ENCODE results near the gene AOPEP.

The AOPEP gene

DNA sequence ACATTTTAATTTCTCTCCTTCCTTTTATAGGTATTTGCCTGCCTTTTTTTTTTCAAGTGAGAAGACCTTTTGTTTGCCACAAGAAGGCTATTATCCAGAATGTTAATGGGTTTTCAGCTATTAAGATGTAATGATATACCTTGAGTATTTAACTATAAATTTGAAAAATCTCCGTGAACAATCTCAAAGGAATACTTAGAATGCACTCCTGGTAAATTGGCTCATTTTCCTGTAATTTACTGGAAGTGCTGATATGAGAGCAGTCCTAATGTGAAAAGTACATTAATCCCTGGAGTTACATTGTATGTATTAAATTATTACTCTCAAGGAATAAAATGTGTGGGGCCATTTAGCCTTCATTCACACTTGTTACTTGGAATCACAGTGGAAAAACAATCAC lies 32.4 kb downstream of the AOPEP start:
- CTCF ChIA-PET = no interaction called here
- POLR2A ChIA-PET = no interaction called here

GRCh38 chr9:94760010-94760409 lies 33.5 kb downstream of the AOPEP start:
- Histone ChIP-seq H3K4me1 (ENCODE audit: control extremely low read depth in 1 of 4, control insufficient read depth in 4 of 4, insufficient read depth in 4 of 4, low read length in 3 of 4) (no peaks in the 10 kb centered on the region), H3K27ac (ENCODE audit: insufficient read depth in 1 of 2, low read depth in 1 of 2, low read length in 2 of 2, poor library complexity in 1 of 2, severe bottlenecking in 2 of 2) (no peak overlapping the region), H3K4me3 (ENCODE audit: control insufficient read depth in 1 of 7, extremely low read depth in 1 of 7, insufficient read depth in 4 of 7, low read depth in 2 of 7, low read length in 6 of 7) (no peak overlapping the region), H3K9me3 (ENCODE audit: control extremely low read depth in 1 of 5, control insufficient read depth in 4 of 5, insufficient read depth in 2 of 5, low read depth in 1 of 5, low read length in 4 of 5) (no peaks in the 10 kb centered on the region), H3K27me3 (replicated peaks in 2 of 5; ENCODE audit: control insufficient read depth in 4 of 5, insufficient read depth in 5 of 5, low read length in 4 of 5) (no peaks in the 10 kb centered on the region), H3K36me3 (ENCODE audit: control insufficient read depth in 4 of 4, insufficient read depth in 4 of 4, low read length in 3 of 4) (peaks cover 6 to 14% (median 12%) of the 10 kb centered on the region in 4 experiments)
- ChIA-PET CTCF (interaction anchor here (1.0 kb wide), 1 partner anchor 13 kb away, joined by 3 read pairs; no protein-coding TSS in a partner anchor), POLR2A (no interaction called here)
- 97% methylated on average over 7 of the region's 7 CpGs for WGBS (ENCODE audit: insufficient coverage)
- DNase-seq = no peak

More for the DNA sequence above, 32.4 kb downstream of the AOPEP start:
- H3K9me3 ChIP-seq (ENCODE audit: control extremely low read depth in 1 of 5, control insufficient read depth in 4 of 5, insufficient read depth in 2 of 5, low read depth in 1 of 5, low read length in 4 of 5) = no peaks in the 10 kb centered on the region
- no CpG with 5 or more reads among the region's 1 CpG for WGBS (ENCODE audit: insufficient coverage)
- DNase-seq = no peak
- no peak overlapping the region for H3K27ac ChIP-seq (ENCODE audit: insufficient read depth in 1 of 2, low read depth in 1 of 2, low read length in 2 of 2, poor library complexity in 1 of 2, severe bottlenecking in 2 of 2)
- H3K4me3 ChIP-seq (ENCODE audit: control insufficient read depth in 1 of 7, extremely low read depth in 1 of 7, insufficient read depth in 4 of 7, low read depth in 2 of 7, low read length in 6 of 7) = no peak overlapping the region
- no peaks in the 10 kb centered on the region for H3K27me3 ChIP-seq (replicated peaks in 2 of 5; ENCODE audit: control insufficient read depth in 4 of 5, insufficient read depth in 5 of 5, low read length in 4 of 5)
- H3K36me3 ChIP-seq (ENCODE audit: control insufficient read depth in 4 of 4, insufficient read depth in 4 of 4, low read length in 3 of 4) = peaks cover 6 to 14% (median 12%) of the 10 kb centered on the region in 4 experiments
- H3K4me1 ChIP-seq (ENCODE audit: control extremely low read depth in 1 of 4, control insufficient read depth in 4 of 4, insufficient read depth in 4 of 4, low read length in 3 of 4) = no peaks in the 10 kb centered on the region

GRCh38 chr9:94760660-94761059 lies 34.2 kb downstream of the AOPEP start:
- H3K4me3 ChIP-seq (ENCODE audit: control insufficient read depth in 1 of 7, extremely low read depth in 1 of 7, insufficient read depth in 4 of 7, low read depth in 2 of 7, low read length in 6 of 7) = no peak overlapping the region
- ChIA-PET CTCF (interaction anchor here (1.0 kb wide), 1 partner anchor 13 kb away, joined by 3 read pairs; no protein-coding TSS in a partner anchor), POLR2A (no interaction called here)
- H3K27me3 ChIP-seq (replicated peaks in 2 of 5; ENCODE audit: control insufficient read depth in 4 of 5, insufficient read depth in 5 of 5, low read length in 4 of 5) = no peaks in the 10 kb centered on the region
- no peaks in the 10 kb centered on the region for H3K4me1 ChIP-seq (ENCODE audit: control extremely low read depth in 1 of 4, control insufficient read depth in 4 of 4, insufficient read depth in 4 of 4, low read length in 3 of 4)
- H3K36me3 ChIP-seq (ENCODE audit: control insufficient read depth in 4 of 4, insufficient read depth in 4 of 4, low read length in 3 of 4) = peaks cover 6 to 14% (median 12%) of the 10 kb centered on the region in 4 experiments
- WGBS (ENCODE audit: insufficient coverage) = 97% methylated on average over 4 of the region's 5 CpGs
- H3K27ac ChIP-seq (ENCODE audit: insufficient read depth in 1 of 2, low read depth in 1 of 2, low read length in 2 of 2, poor library complexity in 1 of 2, severe bottlenecking in 2 of 2) = no peak overlapping the region
- no peak for DNase-seq
- no peaks in the 10 kb centered on the region for H3K9me3 ChIP-seq (ENCODE audit: control extremely low read depth in 1 of 5, control insufficient read depth in 4 of 5, insufficient read depth in 2 of 5, low read depth in 1 of 5, low read length in 4 of 5)

- Histone ChIP-seq H3K27me3 (replicated peaks in 2 of 5; ENCODE audit: control insufficient read depth in 4 of 5, insufficient read depth in 5 of 5, low read length in 4 of 5) (no peaks in the 10 kb centered on the region), H3K4me3 (ENCODE audit: control insufficient read depth in 1 of 7, extremely low read depth in 1 of 7, insufficient read depth in 4 of 7, low read depth in 2 of 7, low read length in 6 of 7) (no peak overlapping the region), H3K4me1 (ENCODE audit: control extremely low read depth in 1 of 4, control insufficient read depth in 4 of 4, insufficient read depth in 4 of 4, low read length in 3 of 4) (no peaks in the 10 kb centered on the region), H3K36me3 (ENCODE audit: control insufficient read depth in 4 of 4, insufficient read depth in 4 of 4, low read length in 3 of 4) (peaks cover 6 to 14% (median 12%) of the 10 kb centered on the region in 4 experiments), H3K27ac (ENCODE audit: insufficient read depth in 1 of 2, low read depth in 1 of 2, low read length in 2 of 2, poor library complexity in 1 of 2, severe bottlenecking in 2 of 2) (no peak overlapping the region), H3K9me3 (ENCODE audit: control extremely low read depth in 1 of 5, control insufficient read depth in 4 of 5, insufficient read depth in 2 of 5, low read depth in 1 of 5, low read length in 4 of 5) (no peaks in the 10 kb centered on the region)
- no peak for DNase-seq
- ChIA-PET CTCF (no interaction called here), POLR2A (no interaction called here)
- 94% methylated on average over 2 of the region's 4 CpGs for WGBS (ENCODE audit: insufficient coverage)
Measured at GRCh38 chr9:94761481-94761880, 35.0 kb downstream of the AOPEP start.

- POLR2A ChIA-PET = no interaction called here
- peaks cover 0 to 3% (median 0%) of the 10 kb centered on the region in 4 experiments for H3K36me3 ChIP-seq (ENCODE audit: control insufficient read depth in 4 of 4, insufficient read depth in 4 of 4, low read length in 3 of 4)
- CTCF ChIA-PET = interaction anchor here (1.0 to 1.3 kb wide), 2 partner anchors 16 to 150 kb away, joined by 3 read pairs; no protein-coding TSS in a partner anchor
- no peaks in the 10 kb centered on the region for H3K4me1 ChIP-seq (ENCODE audit: control extremely low read depth in 1 of 4, control insufficient read depth in 4 of 4, insufficient read depth in 4 of 4, low read length in 3 of 4)
- H3K27me3 ChIP-seq (replicated peaks in 2 of 5; ENCODE audit: control insufficient read depth in 4 of 5, insufficient read depth in 5 of 5, low read length in 4 of 5) = no peaks in the 10 kb centered on the region
- WGBS (ENCODE audit: insufficient coverage) = 95% methylated on average over 4 of the region's 9 CpGs
- DNase-seq = no peak
- no peaks in the 10 kb centered on the region for H3K9me3 ChIP-seq (ENCODE audit: control extremely low read depth in 1 of 5, control insufficient read depth in 4 of 5, insufficient read depth in 2 of 5, low read depth in 1 of 5, low read length in 4 of 5)
- H3K4me3 ChIP-seq (ENCODE audit: control insufficient read depth in 1 of 7, extremely low read depth in 1 of 7, insufficient read depth in 4 of 7, low read depth in 2 of 7, low read length in 6 of 7) = no peak overlapping the region
- no peak overlapping the region for H3K27ac ChIP-seq (ENCODE audit: insufficient read depth in 1 of 2, low read depth in 1 of 2, low read length in 2 of 2, poor library complexity in 1 of 2, severe bottlenecking in 2 of 2)
Measured at GRCh38 chr9:94767331-94768072, 41.0 kb downstream of the AOPEP start.

- no peaks in the 10 kb centered on the region for H3K4me1 ChIP-seq (ENCODE audit: control extremely low read depth in 1 of 4, control insufficient read depth in 4 of 4, insufficient read depth in 4 of 4, low read length in 3 of 4)
- WGBS (ENCODE audit: insufficient coverage) = 100% methylated on average over 2 of the region's 3 CpGs
- no peaks in the 10 kb centered on the region for H3K9me3 ChIP-seq (ENCODE audit: control extremely low read depth in 1 of 5, control insufficient read depth in 4 of 5, insufficient read depth in 2 of 5, low read depth in 1 of 5, low read length in 4 of 5)
- H3K36me3 ChIP-seq (ENCODE audit: control insufficient read depth in 4 of 4, insufficient read depth in 4 of 4, low read length in 3 of 4) = peaks cover 0 to 7% (median 4%) of the 10 kb centered on the region in 4 experiments
- no peak overlapping the region for H3K4me3 ChIP-seq (ENCODE audit: control insufficient read depth in 1 of 7, extremely low read depth in 1 of 7, insufficient read depth in 4 of 7, low read depth in 2 of 7, low read length in 6 of 7)
- H3K27me3 ChIP-seq (replicated peaks in 2 of 5; ENCODE audit: control insufficient read depth in 4 of 5, insufficient read depth in 5 of 5, low read length in 4 of 5) = no peaks in the 10 kb centered on the region
- POLR2A ChIA-PET = no interaction called here
- CTCF ChIA-PET = no interaction called here
- no peak for DNase-seq
- no peak overlapping the region for H3K27ac ChIP-seq (ENCODE audit: insufficient read depth in 1 of 2, low read depth in 1 of 2, low read length in 2 of 2, poor library complexity in 1 of 2, severe bottlenecking in 2 of 2)
Measured at GRCh38 chr9:94768766-94769165, 42.3 kb downstream of the AOPEP start.

GRCh38 chr9:94770334-94770733 lies 43.8 kb downstream of the AOPEP start:
- H3K4me3 ChIP-seq (ENCODE audit: control insufficient read depth in 1 of 7, extremely low read depth in 1 of 7, insufficient read depth in 4 of 7, low read depth in 2 of 7, low read length in 6 of 7) = no peak overlapping the region
- 94% methylated on average over 6 of the region's 6 CpGs for WGBS (ENCODE audit: insufficient coverage)
- H3K27me3 ChIP-seq (replicated peaks in 2 of 5; ENCODE audit: control insufficient read depth in 4 of 5, insufficient read depth in 5 of 5, low read length in 4 of 5) = no peaks in the 10 kb centered on the region
- no peaks in the 10 kb centered on the region for H3K9me3 ChIP-seq (ENCODE audit: control extremely low read depth in 1 of 5, control insufficient read depth in 4 of 5, insufficient read depth in 2 of 5, low read depth in 1 of 5, low read length in 4 of 5)
- DNase-seq = no peak
- H3K4me1 ChIP-seq (ENCODE audit: control extremely low read depth in 1 of 4, control insufficient read depth in 4 of 4, insufficient read depth in 4 of 4, low read length in 3 of 4) = no peaks in the 10 kb centered on the region
- CTCF ChIA-PET = interaction anchor here (1.2 kb wide), 1 partner anchor 12 kb away, joined by 3 read pairs; no protein-coding TSS in a partner anchor
- POLR2A ChIA-PET = no interaction called here
- peaks cover 0 to 7% (median 4%) of the 10 kb centered on the region in 4 experiments for H3K36me3 ChIP-seq (ENCODE audit: control insufficient read depth in 4 of 4, insufficient read depth in 4 of 4, low read length in 3 of 4)
- H3K27ac ChIP-seq (ENCODE audit: insufficient read depth in 1 of 2, low read depth in 1 of 2, low read length in 2 of 2, poor library complexity in 1 of 2, severe bottlenecking in 2 of 2) = no peak overlapping the region
